GM23338 (cell line): ENCODE measurements around the gene AFF3. TPM values are rescaled to one million over a fixed set of nuclear protein-coding genes. Genes with fewer than 3 reads are reported as not detected.

Experiments used
- ATAC-seq: fragments of 200-7000 bp; cut with Tn5 transposase; 3 replicates; pipeline ENCODE4 v1.9.1; 2020
- DNase-seq: peaks from one replicate; pipeline ENCODE4 v3.0.0-alpha.2; 2015; ENCODE audit warnings: low spot score
- H2AFZ ChIP-seq: fragments of 200-600 bp; sonication (generic); 2 replicates; pipeline ENCODE4 v1.8.0; 2016; ENCODE audit warnings: antibody characterized with exemption, mild to moderate bottlenecking, moderate library complexity
- H3F3A ChIP-seq: fragments of 200-600 bp; sonication (generic); replicated peaks from 2 replicates; pipeline ENCODE4 v1.8.0; 2017; ENCODE audit warnings: antibody characterized with exemption, mixed run types, low read depth
- H3K27ac ChIP-seq: fragments of 200-600 bp; sonication (generic); 2 replicates; pipeline ENCODE4 v1.6.1; 2016; ENCODE audit warnings: low read depth
- H3K27me3 ChIP-seq: fragments of 200-600 bp; sonication (generic); 2 replicates; pipeline ENCODE4 v1.8.0; 2016; ENCODE audit warnings: mild to moderate bottlenecking, mixed run types, moderate library complexity; ENCODE audit not compliant: insufficient read depth
- H3K36me3 ChIP-seq: fragments of 200-600 bp; sonication (generic); 2 replicates; pipeline ENCODE4 v1.8.0; 2016; ENCODE audit warnings: mild to moderate bottlenecking; ENCODE audit not compliant: insufficient read depth
- H3K4me1 ChIP-seq: fragments of 200-600 bp; sonication (generic); 2 replicates; pipeline ENCODE4 v1.8.0; 2016; ENCODE audit warnings: mild to moderate bottlenecking, moderate library complexity; ENCODE audit not compliant: insufficient read depth
- H3K4me2 ChIP-seq: fragments of 200-600 bp; sonication (generic); 2 replicates; pipeline ENCODE4 v1.7.1; 2017; ENCODE audit warnings: mixed run types
- H3K4me3 ChIP-seq: fragments of 200-600 bp; sonication (generic); 2 replicates; pipeline ENCODE4 v1.6.1; 2016; ENCODE audit warnings: mixed run types
- H3K79me2 ChIP-seq: fragments of 200-600 bp; sonication (generic); replicated peaks from 2 replicates; pipeline ENCODE4 v1.8.0; 2017; ENCODE audit warnings: mild to moderate bottlenecking; ENCODE audit not compliant: insufficient read depth
- H3K9me2 ChIP-seq: fragments of 200-600 bp; sonication (generic); 2 replicates; pipeline ENCODE4 v1.8.0; 2017; ENCODE audit not compliant: insufficient read depth
- H4K20me1 ChIP-seq: fragments of 200-600 bp; sonication (generic); replicated peaks from 2 replicates; pipeline ENCODE4 v1.8.0; 2017; ENCODE audit warnings: mild to moderate bottlenecking; ENCODE audit not compliant: insufficient read depth
- H3K27ac Mint-ChIP-seq: 2 replicates; pipeline ENCODE4 v1.8.0; 2020; ENCODE audit warnings: inconsistent platforms, mild to moderate bottlenecking, moderate library complexity, mixed read lengths
- H3K27me3 Mint-ChIP-seq: 3 replicates; pipeline ENCODE4 v1.8.0; 2022; ENCODE audit warnings: low read depth, mild to moderate bottlenecking, moderate library complexity, mixed read lengths, inconsistent platforms; ENCODE audit not compliant: insufficient read depth, poor library complexity
- H3K36me3 Mint-ChIP-seq: 3 replicates; pipeline ENCODE4 v1.8.0; 2021; ENCODE audit warnings: low read depth, mild to moderate bottlenecking, inconsistent platforms, moderate library complexity, mixed read lengths
- H3K4me1 Mint-ChIP-seq: 3 replicates; pipeline ENCODE4 v1.8.0; 2020; ENCODE audit warnings: mild to moderate bottlenecking, inconsistent platforms, mixed read lengths
- H3K4me3 Mint-ChIP-seq: 3 replicates; pipeline ENCODE4 v1.8.0; 2021; ENCODE audit warnings: moderate library complexity, mild to moderate bottlenecking, inconsistent platforms, mixed read lengths
- H3K9me3 Mint-ChIP-seq: 3 replicates; pipeline ENCODE4 v1.8.0; 2020; ENCODE audit warnings: moderate library complexity, mild to moderate bottlenecking, inconsistent platforms, mixed read lengths
- CREB1 ChIP-seq: fragments of 250-450 bp; sonication (Bioruptor Pico); IDR thresholded peaks from 2 replicates; pipeline ENCODE4 v1.5.0; 2020; ENCODE audit warnings: low read depth, mild to moderate bottlenecking, moderate library complexity
- EZH2phosphoT487 ChIP-seq: fragments of 200-600 bp; sonication (generic); IDR thresholded peaks from one replicate; pipeline ENCODE4 v1.8.1; 2018; ENCODE audit warnings: antibody characterized with exemption; ENCODE audit not compliant: unreplicated experiment
- NANOG ChIP-seq: IDR thresholded peaks from 2 replicates; pipeline ENCODE4 v1.6.1; 2016; ENCODE audit warnings: antibody characterized with exemption, borderline replicate concordance
- POLR2AphosphoS5 ChIP-seq: IDR thresholded peaks from 2 replicates; pipeline ENCODE4 v1.6.1; 2016; ENCODE audit warnings: antibody characterized with exemption, low read depth
- REST ChIP-seq: IDR thresholded peaks from one replicate; pipeline ENCODE4 v1.6.1; 2018; ENCODE audit warnings: antibody characterized with exemption; ENCODE audit not compliant: unreplicated experiment
- STAT1 ChIP-seq: IDR thresholded peaks from one replicate; pipeline ENCODE4 v1.6.1; 2016; ENCODE audit warnings: antibody characterized with exemption; ENCODE audit not compliant: unreplicated experiment
- ZNF114 ChIP-seq: fragments of 250-450 bp; sonication (Bioruptor Pico); IDR thresholded peaks from 2 replicates; pipeline ENCODE4 v1.5.0; 2020; ENCODE audit warnings: mild to moderate bottlenecking, moderate library complexity
- ZNF331 ChIP-seq: fragments of 250-450 bp; sonication (Bioruptor Pico); IDR thresholded peaks from 2 replicates; pipeline ENCODE4 v1.5.0; 2020; ENCODE audit warnings: low read depth, mild to moderate bottlenecking, moderate library complexity
- polyA plus RNA-seq: library from polyadenylated mRNA; unstranded; fragments of >200 nt; fragmentation: Nextera tagmentation; extraction: Ambion mirVana; gene quantifications from 2 replicates; pipeline ENCODE4 v1.2.1, GENCODE V29; 2016
- total RNA-seq: library from RNA; depleted of rRNA; stranded (reverse); fragments of >200 nt; shearing (Covaris generic); gene quantifications from 2 replicates; pipeline ENCODE4 v1.2.3, GENCODE V29; 2014
- TF ChIP-seq, protein P1 (sequence below): IDR thresholded peaks from 2 replicates; pipeline ENCODE4 v1.6.1; 2016; ENCODE audit warnings: antibody characterized with exemption
- TF ChIP-seq, protein P2 (sequence below), 2 experiments: fragments of 200-600 bp in 1 of 2; sonication (generic) in 1 of 2; conservative IDR thresholded peaks; 2 replicates each; pipeline versions ENCODE4 v1.5.1 to v1.6.1; 2016 to 2017; ENCODE audit warnings: antibody characterized with exemption in 2 of 2, low read depth in 2 of 2, mild to moderate bottlenecking in 2 of 2, moderate library complexity in 1 of 2

AFF3 gene
- total and polyA plus RNA-seq, 2 experiments from 2014 or later: 0.73 to 1.4 TPM

DNA sequence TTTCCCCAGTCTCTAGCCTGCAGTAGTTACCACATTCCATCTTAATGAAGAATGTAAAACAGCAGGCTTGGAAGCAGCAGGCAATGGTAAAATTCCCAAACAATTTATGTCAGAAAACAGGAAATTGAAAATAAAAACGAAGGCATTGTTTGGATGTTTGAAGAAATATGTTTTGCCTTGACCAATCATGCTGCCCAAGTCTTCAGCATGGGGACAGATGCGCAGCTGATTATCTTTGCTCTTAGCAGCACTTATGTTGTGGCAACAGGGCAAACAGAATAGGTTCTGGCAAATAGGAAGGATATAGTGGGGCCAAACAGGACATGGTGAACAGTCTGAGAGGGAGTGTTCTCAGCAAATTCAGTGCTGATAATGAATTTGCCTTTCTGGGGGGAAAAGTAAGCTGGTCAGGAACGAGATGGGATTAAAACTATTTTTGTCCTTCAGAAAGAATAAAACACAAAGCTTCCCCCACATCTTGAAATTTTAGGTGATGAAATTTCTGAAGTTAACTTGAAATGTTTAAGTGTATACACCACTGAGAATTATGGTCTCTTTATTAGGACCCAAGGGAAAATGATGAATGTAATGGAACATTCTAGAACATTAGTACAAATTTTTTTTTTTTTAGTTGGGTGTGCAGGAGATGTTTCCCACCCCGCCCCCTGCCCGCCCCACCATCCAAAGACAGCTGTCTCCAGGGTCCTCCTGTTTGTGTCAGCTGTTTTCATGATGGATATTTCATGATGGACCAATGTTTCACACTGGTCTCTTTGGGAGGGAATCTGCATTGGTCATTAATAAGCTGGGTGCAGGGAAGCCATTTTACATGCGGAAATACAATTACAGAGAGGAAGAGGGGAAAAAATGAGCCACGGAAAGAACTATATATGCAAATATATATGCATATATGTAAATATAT lies 413.0 kb downstream of the AFF3 start:
- no peak overlapping the region for H3K27ac ChIP-seq
- H3K4me1 ChIP-seq: peaks cover 12% of the 10 kb centered on the region
- ATAC-seq (no peak), DNase-seq (no peak)
- no peaks in the 10 kb centered on the region for H4K20me1 ChIP-seq
- no peaks in the 10 kb centered on the region for H3K27me3 ChIP-seq
- H3K36me3 Mint-ChIP-seq: no peaks in the 10 kb centered on the region
- no peaks in the 10 kb centered on the region for H3K9me2 ChIP-seq
- no peak overlapping the region for H3K4me3 Mint-ChIP-seq
- H2AFZ ChIP-seq: no peak overlapping the region
- H3K79me2 ChIP-seq: no peaks in the 10 kb centered on the region
- H3K4me2 ChIP-seq: no peak overlapping the region
- H3K27ac Mint-ChIP-seq: peak overlapping the region; percentile 54; the same call in 1 of the 2 replicates
- peaks cover 12% of the 10 kb centered on the region; the same call in 2 of the 3 replicates for H3K4me1 Mint-ChIP-seq
- H3K9me3 Mint-ChIP-seq: no peaks in the 10 kb centered on the region
- TF ChIP-seq ZNF114 (CRISPR knock-in tag): no peak
- TF ChIP-seq, protein P1, sequence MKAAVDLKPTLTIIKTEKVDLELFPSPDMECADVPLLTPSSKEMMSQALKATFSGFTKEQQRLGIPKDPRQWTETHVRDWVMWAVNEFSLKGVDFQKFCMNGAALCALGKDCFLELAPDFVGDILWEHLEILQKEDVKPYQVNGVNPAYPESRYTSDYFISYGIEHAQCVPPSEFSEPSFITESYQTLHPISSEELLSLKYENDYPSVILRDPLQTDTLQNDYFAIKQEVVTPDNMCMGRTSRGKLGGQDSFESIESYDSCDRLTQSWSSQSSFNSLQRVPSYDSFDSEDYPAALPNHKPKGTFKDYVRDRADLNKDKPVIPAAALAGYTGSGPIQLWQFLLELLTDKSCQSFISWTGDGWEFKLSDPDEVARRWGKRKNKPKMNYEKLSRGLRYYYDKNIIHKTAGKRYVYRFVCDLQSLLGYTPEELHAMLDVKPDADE: no peak
- TF ChIP-seq NANOG: no peak
- TF ChIP-seq EZH2phosphoT487: no peak
- no peak for TF ChIP-seq POLR2AphosphoS5
- no peak for TF ChIP-seq CREB1 (CRISPR knock-in tag)
- TF ChIP-seq, protein P2, sequence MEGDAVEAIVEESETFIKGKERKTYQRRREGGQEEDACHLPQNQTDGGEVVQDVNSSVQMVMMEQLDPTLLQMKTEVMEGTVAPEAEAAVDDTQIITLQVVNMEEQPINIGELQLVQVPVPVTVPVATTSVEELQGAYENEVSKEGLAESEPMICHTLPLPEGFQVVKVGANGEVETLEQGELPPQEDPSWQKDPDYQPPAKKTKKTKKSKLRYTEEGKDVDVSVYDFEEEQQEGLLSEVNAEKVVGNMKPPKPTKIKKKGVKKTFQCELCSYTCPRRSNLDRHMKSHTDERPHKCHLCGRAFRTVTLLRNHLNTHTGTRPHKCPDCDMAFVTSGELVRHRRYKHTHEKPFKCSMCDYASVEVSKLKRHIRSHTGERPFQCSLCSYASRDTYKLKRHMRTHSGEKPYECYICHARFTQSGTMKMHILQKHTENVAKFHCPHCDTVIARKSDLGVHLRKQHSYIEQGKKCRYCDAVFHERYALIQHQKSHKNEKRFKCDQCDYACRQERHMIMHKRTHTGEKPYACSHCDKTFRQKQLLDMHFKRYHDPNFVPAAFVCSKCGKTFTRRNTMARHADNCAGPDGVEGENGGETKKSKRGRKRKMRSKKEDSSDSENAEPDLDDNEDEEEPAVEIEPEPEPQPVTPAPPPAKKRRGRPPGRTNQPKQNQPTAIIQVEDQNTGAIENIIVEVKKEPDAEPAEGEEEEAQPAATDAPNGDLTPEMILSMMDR (conservative IDR thresholded peaks at IDR 0.05; ENCODE audit: low read depth in 2 of 2): no peak
- no peaks in the 10 kb centered on the region for H3K36me3 ChIP-seq
- no peaks in the 10 kb centered on the region for H3K27me3 Mint-ChIP-seq
- H3F3A ChIP-seq: no peaks in the 10 kb centered on the region
- no peak overlapping the region for H3K4me3 ChIP-seq

DNA sequence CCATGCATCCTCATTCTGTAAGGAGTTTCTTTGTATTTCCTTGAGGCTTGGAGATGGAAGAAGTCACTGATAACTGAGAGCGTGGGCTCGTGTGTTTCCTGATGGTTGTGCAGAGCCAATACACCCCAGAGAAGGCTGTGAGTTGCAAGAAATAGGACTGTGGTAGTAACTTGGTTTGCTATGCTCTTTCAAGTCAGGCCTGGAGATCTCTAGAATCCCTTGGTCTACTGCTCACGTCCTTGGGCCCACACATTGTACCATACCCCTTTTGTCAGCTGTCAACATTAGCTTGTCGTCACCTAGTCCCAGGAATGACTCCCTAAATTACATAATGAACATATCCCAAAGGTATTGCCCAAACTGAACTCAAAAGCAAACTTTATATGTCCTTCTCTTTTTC lies 414.2 kb downstream of the AFF3 start:
- Histone ChIP-seq H3K9me2 (no peaks in the 10 kb centered on the region), H3K27me3 (no peaks in the 10 kb centered on the region), H3K4me3 (no peak overlapping the region), H2AFZ (no peak overlapping the region), H3K27ac (no peak overlapping the region), H3F3A (no peaks in the 10 kb centered on the region), H3K4me2 (no peak overlapping the region), H3K79me2 (no peaks in the 10 kb centered on the region), H4K20me1 (no peaks in the 10 kb centered on the region), H3K36me3 (no peaks in the 10 kb centered on the region), H3K4me1 (peaks cover 12% of the 10 kb centered on the region)
- no peaks in the 10 kb centered on the region for H3K36me3 Mint-ChIP-seq
- H3K27ac Mint-ChIP-seq: no peak overlapping the region
- H3K9me3 Mint-ChIP-seq: no peaks in the 10 kb centered on the region
- ATAC-seq: no peak
- no peaks in the 10 kb centered on the region for H3K27me3 Mint-ChIP-seq
- DNase-seq: no peak
- H3K4me3 Mint-ChIP-seq: no peak overlapping the region
- H3K4me1 Mint-ChIP-seq: peaks cover 12% of the 10 kb centered on the region; the same call in 2 of the 3 replicates
- TF ChIP-seq REST: no peak
- TF ChIP-seq ZNF114 (CRISPR knock-in tag): no peak
- TF ChIP-seq, protein P1: no peak
- TF ChIP-seq STAT1: no peak
- no peak for TF ChIP-seq POLR2AphosphoS5
- TF ChIP-seq ZNF331 (CRISPR knock-in tag): no peak
- TF ChIP-seq CREB1 (CRISPR knock-in tag): no peak
- TF ChIP-seq, protein P2 (conservative IDR thresholded peaks at IDR 0.05; ENCODE audit: low read depth in 2 of 2): no peak
